Activated CD4-positive, CD25-positive, alpha-beta regulatory T cell treated with anti-CD3 and anti-CD28 coated beads, Interleukin-2, amount 50 U/mL, for 24 hours (primary cell): Measurements from ENCODE around the gene OGFOD3.
"Not testable (repeated sequence)": the region's sequence is repeated elsewhere in the genome, so short reads cannot be mapped to it uniquely, and the experiment has no call there.

Source experiments
- ATAC-seq, 2 donors: fragments of 150-1000 bp; cut with Tn5 transposase; one replicate each; pipeline ENCODE4 v1.10.0; 2021; ENCODE audit warnings: mild to moderate bottlenecking in 1 of 2, moderate library complexity in 1 of 2

Gene OGFOD3

GRCh38 chr17:82372249-82373071 lies 45.9 kb downstream of the OGFOD3 start:
- ATAC-seq, result no peak

- no peak for ATAC-seq
These were observed 46.8 kb downstream of the OGFOD3 start, which contains the start of gene UTS2R for GRCh38 chr17:82371333-82372248. Gene UTS2R, plus strand, starts transcription at chr17:82371765. Its CDS starts 2,560 bp downstream, at chr17:82374325.

DNA sequence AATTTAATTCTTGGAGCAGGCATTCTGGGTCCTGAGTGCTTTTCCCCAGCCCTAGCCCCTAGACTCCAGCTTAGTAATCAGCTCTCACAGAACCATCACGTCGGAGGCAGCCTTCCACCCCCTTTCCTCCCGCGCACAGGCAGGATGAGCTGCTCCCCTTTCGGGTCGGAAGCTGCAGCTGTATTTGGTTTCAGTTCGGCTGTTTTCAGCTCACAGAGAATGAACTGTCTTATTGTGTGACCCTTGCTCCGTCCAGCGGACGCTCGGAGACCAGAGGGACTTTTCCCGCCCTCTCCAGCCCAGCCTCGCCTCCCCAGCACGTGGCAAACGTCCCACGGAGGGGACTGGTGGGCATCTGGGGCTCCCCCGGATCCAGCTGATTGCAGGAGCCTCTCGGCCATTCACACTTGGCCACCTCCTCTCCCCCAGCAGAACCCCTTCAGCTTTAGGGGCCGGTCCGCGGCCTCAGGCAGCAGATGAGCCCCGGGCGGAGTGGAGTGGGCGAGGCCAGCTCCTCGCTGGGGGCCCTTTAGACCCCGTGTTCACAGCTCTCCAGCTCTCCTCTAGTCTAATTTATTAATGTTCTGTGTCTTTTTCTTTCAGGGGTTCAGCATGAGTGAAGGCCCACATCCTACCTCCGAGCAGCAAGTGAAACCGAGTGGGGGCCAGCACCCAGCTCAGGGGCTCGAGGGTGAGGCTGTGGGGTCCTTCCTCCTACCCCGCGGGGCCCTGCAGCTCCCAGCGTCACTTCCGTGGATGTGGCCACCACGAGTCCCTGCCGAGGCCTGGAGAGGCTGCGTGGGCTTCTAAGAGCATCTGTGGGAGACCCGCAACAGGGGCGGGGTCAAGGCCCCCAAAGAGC lies 47.7 kb downstream of the OGFOD3 start:
- peak; percentile 28 to 38 for ATAC-seq

DNA sequence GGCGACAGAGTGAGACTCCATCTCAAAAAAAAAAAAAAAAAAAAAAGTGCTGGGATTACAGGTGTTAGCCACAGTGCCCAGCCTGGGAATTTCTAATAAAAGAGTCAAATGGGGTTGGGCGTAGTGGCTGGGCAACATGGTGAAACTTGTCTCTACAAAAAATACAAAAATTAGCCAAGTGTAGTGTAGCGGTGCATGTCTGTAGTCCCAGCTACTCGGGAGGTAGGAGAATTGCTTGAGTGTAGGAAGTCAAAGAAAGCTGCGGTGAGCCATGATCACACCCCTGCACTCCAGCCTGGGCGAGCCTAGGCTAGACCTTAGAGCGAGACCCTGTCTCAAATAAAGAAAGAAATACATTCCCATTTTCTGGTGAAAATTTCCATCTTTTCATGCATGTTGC lies 49.2 kb downstream of the OGFOD3 start:
- ATAC-seq, result no peak

GRCh38 chr17:82367724-82368524 lies 50.5 kb downstream of the OGFOD3 start:
- ATAC-seq, result no peak

DNA sequence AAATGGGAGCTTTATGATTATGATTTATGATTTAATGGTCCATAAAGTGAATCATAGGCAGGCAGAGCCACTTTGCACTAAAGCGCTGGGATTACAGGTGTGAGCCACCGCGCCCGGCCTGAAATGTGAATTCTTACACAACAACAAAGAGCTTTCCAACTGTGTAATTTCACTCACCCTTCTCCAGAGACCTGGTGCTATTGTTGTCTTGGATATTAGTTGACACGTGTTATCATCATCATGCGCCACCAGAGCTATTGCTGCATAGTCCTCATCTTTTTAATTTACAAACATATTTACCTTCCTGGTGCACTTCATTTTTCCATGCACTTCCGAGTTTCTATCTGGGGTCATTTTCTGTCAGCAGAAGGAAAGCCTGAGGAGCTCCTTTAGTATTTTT lies 51.6 kb downstream of the OGFOD3 start:
- no peak for ATAC-seq

DNA sequence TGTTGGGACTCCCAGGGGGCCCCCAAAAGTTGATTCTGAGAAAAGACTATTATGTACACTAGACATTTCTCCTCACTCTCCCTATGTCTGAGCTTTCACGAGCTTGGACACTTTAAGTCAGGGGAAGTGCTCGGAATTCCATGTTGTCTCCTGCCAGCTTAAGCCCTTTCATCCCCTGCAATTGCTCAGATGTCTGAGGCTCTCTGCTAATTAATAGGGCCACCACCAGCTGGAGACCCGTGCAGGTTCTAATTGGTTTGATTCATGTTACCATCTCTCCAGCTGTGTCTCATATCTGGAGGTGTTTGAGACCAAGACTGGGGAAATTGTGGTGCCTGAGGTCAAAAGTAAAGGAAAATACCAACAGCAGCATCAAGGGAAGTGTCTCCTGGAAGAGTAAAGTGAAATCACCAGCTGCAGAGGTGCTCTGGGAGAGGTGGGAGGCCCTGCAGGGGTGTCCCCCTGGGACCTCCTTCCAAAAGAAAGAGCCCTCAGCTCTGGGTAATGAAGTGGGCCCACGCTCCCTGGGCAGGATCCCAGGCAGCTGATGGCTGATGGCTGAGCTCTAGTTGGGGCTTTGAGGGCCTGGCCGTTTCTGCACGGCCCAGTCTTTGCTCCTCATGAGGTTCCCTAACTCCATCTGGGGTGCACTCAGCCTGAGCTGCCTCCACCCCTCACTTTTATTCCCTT lies 52.6 kb downstream of the OGFOD3 start:
- ATAC-seq, result no peak

GRCh38 chr17:82361885-82362633 lies 56.3 kb downstream of the OGFOD3 start:
- ATAC-seq, result no peak

- ATAC-seq, result not testable (repeated sequence)
These were observed 58.8 kb downstream of the OGFOD3 start for GRCh38 chr17:82359451-82360074.

DNA sequence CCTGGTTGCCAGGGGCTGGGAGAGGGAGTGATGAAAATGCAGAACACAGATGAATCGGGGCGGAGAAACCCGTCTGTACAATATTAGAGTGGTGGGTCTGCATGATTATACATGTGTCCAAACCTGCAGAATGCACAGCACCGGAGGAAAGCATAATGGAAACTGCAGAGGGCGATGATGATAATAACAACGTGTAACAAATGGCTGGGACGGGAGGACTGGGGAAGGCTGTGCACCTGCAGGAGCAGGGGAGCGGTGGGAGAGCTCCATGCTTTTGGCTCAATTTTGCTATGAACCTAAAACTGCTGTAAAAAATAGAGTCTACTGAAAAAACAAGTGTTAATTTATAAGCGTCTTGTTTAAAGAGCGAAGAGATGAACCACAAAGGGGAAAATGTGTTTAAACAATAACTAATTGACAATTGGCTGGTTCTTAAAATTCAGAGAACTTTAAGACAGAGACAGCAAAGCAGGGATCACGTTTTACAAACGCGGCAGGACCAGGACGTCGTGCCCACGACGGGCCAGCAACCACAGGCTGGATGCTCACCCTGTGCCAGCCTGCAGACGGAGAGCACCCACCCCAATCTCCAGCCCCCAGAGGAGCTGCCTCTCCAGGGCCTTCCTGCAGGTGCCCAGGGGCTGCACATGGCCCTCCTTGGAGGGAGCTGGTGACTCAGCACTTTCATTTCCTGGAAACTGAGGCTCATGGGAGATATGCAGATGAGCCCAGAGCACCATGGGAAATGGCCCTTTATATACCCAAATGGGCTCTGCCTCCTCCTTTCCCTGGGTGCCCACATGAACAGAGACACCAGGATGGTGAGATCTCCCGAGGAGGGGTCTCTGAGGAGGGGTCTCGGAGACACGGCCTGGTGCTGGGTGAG lies 59.7 kb downstream of the OGFOD3 start, which contains the start of gene TEX19:
TSS of gene TEX19 (plus strand) at position 783 of the 886 bp plus-strand sequence. CDS start 2,904 bp downstream, outside the sequence.
- peak; percentile 68 to 77 for ATAC-seq

DNA sequence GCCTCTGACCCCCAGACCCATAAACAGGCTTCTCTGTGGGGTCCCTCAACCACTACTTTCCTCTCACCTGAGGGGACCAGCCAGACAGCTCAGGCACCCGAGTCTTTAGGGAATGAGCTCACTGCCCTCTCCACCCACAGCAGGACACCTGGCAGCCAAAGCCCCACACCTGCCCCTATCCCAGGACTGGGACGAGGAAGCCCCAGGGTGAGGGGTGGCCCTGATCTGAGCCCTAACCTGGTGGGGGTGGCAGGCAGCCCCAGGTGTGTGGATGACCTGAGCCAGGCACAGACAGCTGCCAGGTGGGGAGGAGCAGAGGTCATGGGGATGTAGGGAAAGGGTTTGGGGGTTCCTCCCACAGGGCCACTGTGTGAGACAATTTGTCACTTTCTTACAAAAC lies 61.0 kb downstream of the OGFOD3 start:
- no peak for ATAC-seq

DNA sequence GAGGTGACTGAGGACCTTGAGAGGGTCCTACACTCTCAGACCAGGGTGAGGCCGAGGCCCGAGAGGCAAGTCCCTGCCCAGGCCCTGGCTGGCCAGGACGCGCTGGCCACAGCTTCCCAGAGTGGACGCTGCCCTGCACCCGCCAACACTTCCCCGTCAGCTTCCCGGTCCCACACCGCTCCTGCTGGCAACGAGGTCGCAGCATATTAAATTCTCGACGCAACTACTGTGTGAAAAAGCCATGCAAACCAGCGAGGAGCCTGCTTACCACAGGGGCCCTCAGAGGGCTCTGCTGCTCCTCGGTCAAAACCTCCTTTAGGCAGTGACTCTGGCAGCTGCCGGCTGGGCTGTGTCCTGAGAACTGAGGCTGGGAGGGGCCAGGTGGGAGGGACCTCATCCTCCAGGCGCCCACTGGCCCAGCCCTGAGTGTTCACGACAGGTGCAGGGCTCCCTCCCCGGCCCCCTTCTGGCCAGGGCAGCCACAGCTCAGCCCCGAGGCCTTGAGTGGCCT lies 61.5 kb downstream of the OGFOD3 start:
- no peak for ATAC-seq

GRCh38 chr17:82355770-82356427 lies 62.5 kb downstream of the OGFOD3 start:
- no peak for ATAC-seq

- no peak for ATAC-seq
These were observed 63.5 kb downstream of the OGFOD3 start for GRCh38 chr17:82354804-82355308.

DNA sequence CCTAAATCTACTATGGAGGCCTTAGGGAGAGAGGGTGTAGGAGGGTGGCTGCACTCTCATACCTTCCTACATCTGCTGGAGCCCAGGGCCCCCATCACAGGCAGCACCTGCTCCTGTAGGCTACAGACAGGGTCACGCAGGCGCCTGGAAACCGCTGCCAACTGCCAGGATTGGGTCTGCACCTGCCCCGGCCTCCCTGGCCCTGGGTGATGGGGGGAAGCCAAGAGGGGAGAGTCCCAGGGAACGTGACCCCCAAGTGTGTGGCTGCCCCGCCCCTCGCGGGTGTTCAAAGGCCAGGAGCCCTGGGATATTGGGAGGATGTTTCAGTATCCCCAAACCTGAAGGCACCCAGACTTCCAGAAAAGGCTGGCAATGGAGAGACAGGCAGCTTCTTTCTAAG lies 64.9 kb downstream of the OGFOD3 start:
- ATAC-seq, result no peak

GRCh38 chr17:82351713-82352488 lies 66.5 kb downstream of the OGFOD3 start:
- peak; percentile 85 to 88 for ATAC-seq

DNA sequence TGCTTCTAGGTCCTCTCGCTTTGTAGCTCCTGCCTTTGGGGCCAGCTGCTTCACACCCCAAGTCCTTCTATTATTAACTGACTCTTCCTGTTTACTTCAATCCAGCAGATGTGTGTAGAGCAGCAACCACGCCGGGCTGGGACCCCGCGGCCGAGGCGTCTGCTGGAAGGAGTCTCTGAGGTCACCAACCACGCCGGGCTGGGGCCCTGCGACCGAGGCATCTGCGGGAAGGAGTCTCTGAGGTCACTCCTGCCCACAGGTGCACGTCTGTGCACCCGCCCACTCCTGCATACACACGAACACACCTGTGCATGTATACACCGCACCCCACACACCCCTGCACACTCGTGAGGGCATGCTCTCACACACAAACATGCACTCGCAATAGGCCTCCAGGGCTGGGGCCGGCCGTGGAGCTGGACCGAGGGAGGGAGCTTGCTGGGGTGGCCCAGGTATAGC lies 67.1 kb downstream of the OGFOD3 start:
- ATAC-seq, result no peak
